HUES64 (cell line): ENCODE results near the gene ERC2.

ENCODE experiments used
- H3K27ac ChIP-seq: 2 replicates; pipeline ENCODE4 v1.7.0; 2013; ENCODE audit warnings: low read depth, low read length, inconsistent platforms
- H3K27me3 ChIP-seq: 2 replicates; pipeline ENCODE4 v1.6.1; 2013; ENCODE audit warnings: mild to moderate bottlenecking, low read length; ENCODE audit not compliant: insufficient read depth
- H3K36me3 ChIP-seq: 2 replicates; pipeline ENCODE4 v1.6.1; 2013; ENCODE audit warnings: mild to moderate bottlenecking, low read length; ENCODE audit not compliant: insufficient read depth
- H3K4me1 ChIP-seq: 2 replicates; pipeline ENCODE4 v1.6.1; 2013; ENCODE audit warnings: mild to moderate bottlenecking, low read length, moderate library complexity; ENCODE audit not compliant: insufficient read depth
- H3K4me3 ChIP-seq: 2 replicates; pipeline ENCODE4 v1.5.1; 2013; ENCODE audit warnings: mild to moderate bottlenecking, low read length, moderate library complexity
- H3K9ac ChIP-seq: 2 replicates; pipeline ENCODE4 v1.6.1; 2013; ENCODE audit warnings: mild to moderate bottlenecking, low read depth, low read length
- H3K9me3 ChIP-seq: 2 replicates; pipeline ENCODE4 v1.6.1; 2013; ENCODE audit warnings: low read depth, low read length; ENCODE audit not compliant: insufficient read depth
- WGBS: fragments of 150-250, 120-280 bp; methylation state at CpG from one replicate; pipeline ENCODE4 v1.1.7; 2013; ENCODE audit warnings: missing lambda C conversion rate; 5-methylcytosine and 5-hydroxymethylcytosine counted together

ERC2 gene

DNA sequence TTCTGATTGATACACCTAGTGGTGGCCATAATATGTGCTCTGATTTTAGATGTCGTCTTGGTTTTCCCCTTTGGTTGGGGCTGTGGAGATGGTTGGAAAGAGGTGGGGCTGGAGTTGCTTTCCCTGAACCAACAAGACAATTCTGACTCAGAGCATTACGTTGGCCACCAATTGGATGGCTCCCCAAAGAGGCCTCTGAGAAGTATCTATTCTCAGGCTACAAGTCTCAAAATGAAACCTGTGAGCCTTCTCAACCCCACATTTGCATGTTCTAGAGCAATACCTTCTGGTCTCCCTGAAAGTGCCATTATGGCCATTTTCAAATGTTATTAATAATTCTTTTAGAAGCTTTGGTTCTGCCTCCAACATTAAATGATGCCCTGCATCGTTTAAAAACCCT, 792.8 kb downstream of the ERC2 start:
- no peak overlapping the region for H3K4me3 ChIP-seq
- no peak overlapping the region for H3K27ac ChIP-seq
- H3K27me3 ChIP-seq = no peaks in the 10 kb centered on the region
- no peak overlapping the region for H3K9ac ChIP-seq
- no peaks in the 10 kb centered on the region for H3K4me1 ChIP-seq
- H3K9me3 ChIP-seq = no peaks in the 10 kb centered on the region
- WGBS = 93% methylated on average over 2 of the region's 3 CpGs
- H3K36me3 ChIP-seq = no peaks in the 10 kb centered on the region

DNA sequence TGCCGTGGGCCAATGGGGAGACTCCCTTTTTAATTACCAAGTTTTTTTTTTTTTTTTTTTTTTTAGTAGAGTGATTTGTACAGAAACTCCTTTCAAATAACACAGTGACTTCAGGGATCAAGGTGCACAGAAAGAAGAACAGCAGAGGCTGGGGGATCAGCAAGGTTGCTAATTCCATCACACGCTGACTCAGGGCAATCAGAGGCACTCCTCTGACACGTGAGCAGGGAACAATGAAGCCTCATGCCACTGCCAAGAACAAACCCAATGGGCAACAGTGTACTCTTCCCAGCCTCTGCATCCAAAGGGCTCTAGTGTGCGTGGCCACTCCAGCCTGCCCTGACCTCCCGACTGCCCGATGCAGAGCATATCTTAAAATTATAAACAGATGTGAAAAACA, 794.5 kb downstream of the ERC2 start:
- Histone ChIP-seq H3K4me1 (no peaks in the 10 kb centered on the region), H3K36me3 (no peaks in the 10 kb centered on the region), H3K9me3 (no peaks in the 10 kb centered on the region), H3K27me3 (no peaks in the 10 kb centered on the region), H3K27ac (no peak overlapping the region), H3K9ac (no peak overlapping the region), H3K4me3 (no peak overlapping the region)
- WGBS = 84% methylated on average over 6 of the region's 6 CpGs

DNA sequence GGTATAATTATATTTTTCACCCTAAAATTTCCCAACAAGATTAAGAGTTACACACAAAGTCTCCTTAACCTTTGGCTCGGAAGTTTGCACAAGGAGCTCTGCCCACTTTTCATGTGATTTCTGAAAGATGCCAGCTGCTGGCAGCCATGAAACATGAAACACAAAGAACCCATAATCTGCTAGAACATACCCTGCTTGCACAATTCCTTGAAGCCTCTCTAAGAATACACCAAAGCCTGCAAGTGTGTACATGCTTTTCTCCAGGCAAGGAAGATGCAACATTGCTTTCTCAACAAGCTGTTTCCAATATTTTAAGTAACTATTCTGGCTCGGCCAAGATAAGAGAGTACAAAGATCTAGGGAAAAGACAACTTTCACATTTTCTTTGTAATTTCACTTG, 799.1 kb downstream of the ERC2 start:
- Histone ChIP-seq H3K36me3 (no peaks in the 10 kb centered on the region), H3K4me1 (peaks cover 8% of the 10 kb centered on the region), H3K27ac (no peak overlapping the region), H3K4me3 (no peak overlapping the region), H3K9me3 (no peaks in the 10 kb centered on the region), H3K27me3 (no peaks in the 10 kb centered on the region), H3K9ac (no peak overlapping the region)
- WGBS = 96% methylated on average over 2 of the region's 2 CpGs

DNA sequence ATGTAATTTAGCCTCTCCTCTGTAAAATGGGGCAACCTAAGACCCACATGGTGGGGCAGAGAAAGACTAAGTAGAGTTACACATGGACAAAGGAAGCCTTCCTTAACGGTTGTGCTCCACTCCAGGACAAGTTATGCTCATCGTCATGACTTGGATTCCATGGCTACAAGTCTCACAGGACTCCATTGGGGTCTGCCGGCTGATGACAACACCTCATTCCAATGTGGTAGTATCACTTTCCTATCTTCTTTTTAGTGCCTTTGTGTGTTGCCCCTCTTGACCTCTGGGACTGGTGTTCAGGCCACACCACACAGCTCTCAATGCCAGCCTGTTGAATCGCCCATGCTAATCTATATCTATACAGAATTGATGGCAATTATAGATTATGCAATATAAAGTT, 799.9 kb downstream of the ERC2 start:
- peaks cover 16% of the 10 kb centered on the region for H3K4me1 ChIP-seq

DNA sequence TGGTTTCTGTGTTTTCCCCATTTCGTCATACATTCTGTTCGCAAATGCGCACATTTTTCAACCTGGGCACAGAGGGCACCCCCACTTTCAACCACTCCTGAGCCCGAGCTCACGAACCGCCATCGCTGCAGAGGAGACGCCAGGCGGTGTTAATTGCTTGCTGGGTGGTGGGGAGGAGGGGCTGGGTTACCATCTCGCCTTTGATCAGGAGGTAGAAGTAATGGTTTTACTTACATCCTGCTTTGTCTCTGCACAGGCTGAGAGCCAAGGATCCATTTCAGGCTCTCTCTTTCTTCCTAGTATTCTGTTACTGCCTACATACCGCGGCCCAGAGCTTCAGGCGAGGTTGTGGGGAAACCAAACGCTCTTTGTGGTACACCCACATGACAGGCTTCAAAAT, 803.9 kb downstream of the ERC2 start:
- Histone ChIP-seq H3K27ac (no peak overlapping the region), H3K27me3 (no peaks in the 10 kb centered on the region), H3K4me3 (no peak overlapping the region), H3K9me3 (no peaks in the 10 kb centered on the region), H3K9ac (no peak overlapping the region), H3K4me1 (peaks cover 30% of the 10 kb centered on the region), H3K36me3 (no peaks in the 10 kb centered on the region)
- WGBS = 49% methylated on average over 14 of the region's 14 CpGs

More for the DNA sequence above, 799.9 kb downstream of the ERC2 start:
- Histone ChIP-seq H3K27me3 (no peaks in the 10 kb centered on the region), H3K9ac (no peak overlapping the region), H3K4me3 (no peak overlapping the region), H3K36me3 (no peaks in the 10 kb centered on the region), H3K9me3 (no peaks in the 10 kb centered on the region), H3K27ac (no peak overlapping the region)
- 88% methylated on average over 4 of the region's 4 CpGs for WGBS

DNA sequence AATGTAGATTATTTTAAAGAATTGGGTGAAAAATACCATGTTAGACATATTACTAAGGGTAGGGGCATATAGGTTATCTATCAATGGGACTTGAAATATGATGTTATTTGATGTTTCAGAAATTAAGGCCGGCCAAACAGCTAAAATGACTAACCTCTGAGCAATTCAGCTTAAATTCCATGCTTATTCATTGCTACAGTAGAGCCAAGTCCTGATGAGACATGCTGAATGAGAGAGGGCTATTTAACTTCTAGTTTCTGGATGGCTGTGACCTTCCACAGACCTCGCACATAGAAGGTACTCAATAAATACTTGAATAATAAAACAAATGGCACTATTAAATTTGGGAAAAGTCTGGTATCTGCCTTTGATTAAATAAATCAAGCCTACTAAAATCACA, 805.6 kb downstream of the ERC2 start:
- WGBS = 88% methylated on average over 2 of the region's 2 CpGs
- H3K36me3 ChIP-seq = no peaks in the 10 kb centered on the region
- H3K4me1 ChIP-seq = peaks cover 41% of the 10 kb centered on the region
- no peak overlapping the region for H3K9ac ChIP-seq
- H3K27me3 ChIP-seq = no peaks in the 10 kb centered on the region
- no peak overlapping the region for H3K4me3 ChIP-seq
- no peaks in the 10 kb centered on the region for H3K9me3 ChIP-seq
- H3K27ac ChIP-seq = no peak overlapping the region

DNA sequence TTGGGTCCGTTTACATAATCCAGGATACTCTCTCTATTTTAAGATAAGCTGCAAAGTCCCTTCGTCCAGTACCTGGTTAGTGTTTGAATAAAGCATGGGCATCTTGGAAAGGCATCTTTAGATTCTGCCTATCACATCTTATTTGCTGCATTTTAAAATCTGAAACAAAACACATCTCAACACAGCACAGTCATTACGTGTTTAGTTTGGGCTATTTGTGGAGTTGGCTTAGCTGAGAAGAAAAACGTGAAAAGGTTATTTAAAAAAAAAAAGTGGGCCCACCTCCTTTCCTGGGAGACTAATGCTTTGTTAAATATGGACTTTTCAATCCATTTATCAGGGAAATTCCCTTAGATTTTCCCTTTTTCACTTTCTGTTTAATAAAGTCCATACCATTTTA, 806.7 kb downstream of the ERC2 start:
- Histone ChIP-seq H3K27ac (no peak overlapping the region), H3K27me3 (no peaks in the 10 kb centered on the region), H3K4me1 (peaks cover 41% of the 10 kb centered on the region), H3K9ac (no peak overlapping the region), H3K9me3 (no peaks in the 10 kb centered on the region), H3K4me3 (no peak overlapping the region), H3K36me3 (no peaks in the 10 kb centered on the region)
- 85% methylated on average over 3 of the region's 4 CpGs for WGBS

DNA sequence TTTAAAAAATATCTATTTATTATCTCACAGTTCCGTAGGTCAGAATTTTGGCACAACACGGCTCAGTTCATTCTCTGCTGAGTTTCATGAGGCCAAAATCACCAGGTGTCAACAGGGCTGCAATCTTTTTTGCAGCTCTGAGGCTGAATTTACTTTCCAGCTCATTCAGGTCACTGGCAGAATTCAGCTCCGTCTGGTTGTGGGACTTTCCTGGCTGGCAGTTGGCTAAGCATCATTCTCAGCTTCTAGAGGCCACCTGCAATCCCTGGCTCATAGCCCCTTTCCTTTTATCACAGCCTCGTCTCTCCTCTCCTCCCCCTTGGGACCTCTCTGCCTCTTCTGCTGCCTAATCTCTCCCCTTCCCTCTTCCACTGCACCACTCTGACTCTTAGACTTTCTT, 807.1 kb downstream of the ERC2 start:
- H3K9ac ChIP-seq = no peak overlapping the region
- no peak overlapping the region for H3K27ac ChIP-seq
- no peak overlapping the region for H3K4me3 ChIP-seq
- no peaks in the 10 kb centered on the region for H3K9me3 ChIP-seq
- 85% methylated on average over 4 of the region's 4 CpGs for WGBS
- H3K4me1 ChIP-seq = peaks cover 41% of the 10 kb centered on the region
- no peaks in the 10 kb centered on the region for H3K27me3 ChIP-seq
- H3K36me3 ChIP-seq = no peaks in the 10 kb centered on the region

DNA sequence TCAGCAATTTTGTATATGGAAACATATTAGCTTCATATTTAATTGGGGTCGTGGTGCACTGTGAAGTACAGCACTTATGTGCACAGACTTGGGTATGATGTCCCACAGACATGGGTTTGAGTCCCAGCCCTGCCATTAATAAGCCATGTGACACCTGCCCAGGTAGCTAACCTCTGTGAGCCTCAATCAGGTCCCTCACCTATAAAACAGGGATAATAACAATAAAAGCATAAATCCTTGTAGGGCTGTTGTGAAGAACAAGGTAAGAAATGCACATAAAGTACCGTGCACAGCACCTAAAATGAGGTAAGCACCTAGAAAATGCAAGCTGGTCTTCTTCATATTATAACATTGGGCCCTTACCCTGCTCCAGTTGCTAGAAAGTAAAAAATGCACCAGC, 807.6 kb downstream of the ERC2 start:
- no peak overlapping the region for H3K4me3 ChIP-seq
- no peaks in the 10 kb centered on the region for H3K9me3 ChIP-seq
- WGBS = 94% methylated on average over 2 of the region's 2 CpGs
- H3K9ac ChIP-seq = no peak overlapping the region
- H3K4me1 ChIP-seq = peaks cover 41% of the 10 kb centered on the region
- no peak overlapping the region for H3K27ac ChIP-seq
- H3K27me3 ChIP-seq = no peaks in the 10 kb centered on the region
- no peaks in the 10 kb centered on the region for H3K36me3 ChIP-seq

DNA sequence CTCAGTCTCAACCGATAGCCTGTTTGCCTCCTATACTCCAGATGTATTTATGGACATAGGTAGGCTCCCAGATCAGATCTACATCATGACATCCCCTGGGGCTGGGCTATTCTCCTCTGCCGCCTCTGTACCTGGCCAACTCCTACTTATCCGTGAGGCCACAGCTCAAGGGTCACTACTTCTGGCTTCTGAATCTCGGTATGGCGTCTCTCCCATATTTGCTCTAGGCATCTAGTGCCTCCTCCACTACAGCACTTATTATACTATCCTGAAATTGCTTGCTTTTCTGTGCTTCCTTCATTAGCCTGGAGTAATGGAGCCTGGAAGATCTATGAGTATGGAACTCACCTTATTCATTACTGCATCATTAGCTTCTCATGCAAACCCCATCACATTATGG, 808.6 kb downstream of the ERC2 start:
- Histone ChIP-seq H3K4me3 (no peak overlapping the region), H3K4me1 (peaks cover 38% of the 10 kb centered on the region), H3K36me3 (no peaks in the 10 kb centered on the region), H3K27ac (no peak overlapping the region), H3K9me3 (no peaks in the 10 kb centered on the region), H3K9ac (no peak overlapping the region), H3K27me3 (no peaks in the 10 kb centered on the region)
- WGBS = 89% methylated on average over 5 of the region's 5 CpGs

DNA sequence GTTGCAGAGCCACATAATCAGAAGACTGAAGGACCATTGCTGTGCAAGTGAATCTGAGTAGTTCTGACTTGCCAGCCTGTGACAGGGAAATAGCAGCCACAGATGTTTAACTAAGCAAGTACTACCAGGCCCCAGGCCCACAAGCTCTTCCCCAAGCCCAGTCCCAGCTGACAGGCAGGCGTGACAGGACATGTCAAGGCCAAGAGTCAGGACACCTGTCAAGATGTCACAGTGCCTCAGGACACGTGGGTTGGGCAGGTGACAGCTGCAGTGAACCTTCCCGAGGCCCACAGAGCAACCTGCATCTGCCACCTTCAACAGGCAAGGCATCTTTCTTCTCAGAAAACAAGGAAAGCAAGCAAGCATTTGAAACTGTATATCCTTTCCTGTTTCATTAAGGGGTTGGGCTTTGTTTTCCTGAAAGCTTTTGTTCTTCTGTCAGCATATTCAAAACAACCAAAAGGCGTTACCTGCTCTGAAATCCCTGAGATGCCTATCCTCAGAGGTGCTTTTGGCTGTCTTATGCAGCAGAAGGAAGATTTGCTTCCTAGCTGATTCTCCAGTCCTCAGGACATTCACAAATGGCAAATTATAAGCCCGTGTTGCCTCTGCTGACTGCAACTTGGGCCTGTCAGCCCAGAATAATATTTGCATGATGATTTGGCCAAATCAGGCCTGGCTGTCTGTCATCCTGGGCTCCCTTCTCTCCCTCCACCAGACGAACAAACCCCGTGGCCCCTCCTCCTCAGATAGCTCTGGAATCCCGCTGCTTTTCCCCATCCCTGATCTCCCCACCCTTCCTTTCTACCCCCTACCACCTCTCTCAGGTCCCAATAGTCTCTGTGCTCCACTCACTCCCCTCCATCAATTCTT, 809.3 kb downstream of the ERC2 start:
- Histone ChIP-seq H3K27ac (peak overlapping the region; percentile 60; the same call in 1 of the 2 replicates), H3K9ac (no peak overlapping the region), H3K27me3 (no peaks in the 10 kb centered on the region), H3K36me3 (no peaks in the 10 kb centered on the region), H3K9me3 (no peaks in the 10 kb centered on the region), H3K4me3 (no peak overlapping the region), H3K4me1 (peaks cover 30% of the 10 kb centered on the region)
- 39% methylated on average over 8 of the region's 8 CpGs for WGBS

DNA sequence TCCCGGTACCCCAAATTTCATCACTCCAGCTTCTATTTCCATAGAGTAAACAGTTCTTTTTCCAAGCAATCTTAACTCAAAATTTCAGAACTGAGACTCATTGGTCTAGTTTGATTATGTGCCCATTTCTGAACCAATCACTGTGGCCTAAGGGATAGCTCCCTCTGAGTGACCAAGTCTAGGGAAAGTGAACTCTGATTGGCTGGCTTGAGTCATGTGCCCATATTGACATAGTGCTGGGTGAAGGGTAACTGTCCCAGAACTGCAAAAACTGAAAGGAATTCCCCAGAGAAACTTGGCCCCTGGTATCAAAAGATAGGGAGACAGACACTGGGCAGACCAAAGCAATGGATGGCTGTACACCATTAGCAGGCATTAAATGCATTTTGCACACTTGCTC, 810.0 kb downstream of the ERC2 start:
- 93% methylated on average over 1 of the region's 1 CpG for WGBS
- H3K27ac ChIP-seq = no peak overlapping the region; the same call in 1 of the 2 replicates

More for the DNA sequence above, 810.0 kb downstream of the ERC2 start:
- Histone ChIP-seq H3K4me3 (no peak overlapping the region), H3K9me3 (no peaks in the 10 kb centered on the region), H3K4me1 (peaks cover 24% of the 10 kb centered on the region), H3K9ac (no peak overlapping the region), H3K36me3 (no peaks in the 10 kb centered on the region), H3K27me3 (no peaks in the 10 kb centered on the region)
